Thyroid gland (tissue), 4 donors: ENCODE data around the gene IYD. TPM values are rescaled to one million over a fixed set of nuclear protein-coding genes. Genes with fewer than 3 reads are reported as not detected.

Experiments
- DNase-seq, 2 donors: peaks; one replicate each; pipeline ENCODE4 v3.0.0-alpha.2; 2019
- H3K27ac ChIP-seq, 3 donors: fragments of 200-600 bp; sonication (generic); 1 replicate in 2 of 3; 2 replicates in 1 of 3; pipeline ENCODE4 v1.5.1; 2016 to 2019; ENCODE audit warnings: mild to moderate bottlenecking in 1 of 3, moderate library complexity in 1 of 3
- H3K27me3 ChIP-seq: fragments of 200-600 bp; sonication (generic); one replicate; pipeline ENCODE4 v1.5.1; 2019
- H3K36me3 ChIP-seq, 2 donors: fragments of 200-600 bp; sonication (generic); one replicate each; pipeline ENCODE4 v1.5.1; 2016 to 2019
- H3K4me1 ChIP-seq, 2 donors: fragments of 200-600 bp; sonication (generic); one replicate each; pipeline ENCODE4 v1.5.1; 2017 to 2019
- H3K4me3 ChIP-seq, 3 donors: fragments of 200-600 bp; sonication (generic); replicated peaks in 1 of 3; 1 replicate in 2 of 3; 2 replicates in 1 of 3; pipeline ENCODE4 v1.5.1; 2016; ENCODE audit warnings: mild to moderate bottlenecking in 1 of 3
- H3K9me3 ChIP-seq: fragments of 200-600 bp; sonication (generic); one replicate; pipeline ENCODE4 v1.5.1; 2017
- CTCF ChIP-seq, 6 experiments: fragments of 200-600 bp in 3 of 6; fragments of 450-650 bp in 3 of 6; sonication (generic) in 3 of 6; IDR thresholded peaks; one replicate each; pipeline ENCODE4 v1.5.1; 2016 to 2019; ENCODE audit warnings: antibody characterized with exemption in 6 of 6, mild to moderate bottlenecking in 2 of 6, inconsistent platforms in 1 of 6, moderate library complexity in 1 of 6
- POLR2A ChIP-seq, 2 donors: fragments of 450-650 bp; IDR thresholded peaks; one replicate each; pipeline ENCODE4 v1.6.1; 2017; ENCODE audit warnings: antibody characterized with exemption in 2 of 2, mild to moderate bottlenecking in 2 of 2, moderate library complexity in 1 of 2
- WGBS, 2 donors: methylation state at CpG; one replicate each; pipeline ENCODE4 v1.1.5; 2017; 5-methylcytosine and 5-hydroxymethylcytosine counted together
- intact Hi-C: fragments of 100-400 bp; cut with DNase I; formaldehyde crosslinking; loops from one replicate; pipeline ENCODE4 v1.15.1; 2023
- total RNA-seq, 4 donors: library from RNA; depleted of rRNA; stranded (reverse); fragments of >200 nt; gene quantifications; one replicate each; pipeline ENCODE4 v1.2.3, GENCODE V29; 2016

IYD gene
- total RNA-seq, 4 donors from 2014 or later, result 571 to 1,038 (median 665) TPM

- 10 to 18% methylated on average over 21 to 23 of the region's 23 CpGs for WGBS, 2 donors
- intact Hi-C loops, result loop anchor here (2.0 kb wide), 1 partner anchor 394 kb away; no protein-coding TSS in a partner anchor
These were observed 50.2 kb downstream of the IYD start for GRCh38 chr6:150418827-150419594.

GRCh38 chr6:150420428-150420827, 51.6 kb downstream of the IYD start:
- Histone ChIP-seq H3K4me3 (no peak overlapping the region), H3K4me1 (peaks cover 0 to 3% of the 10 kb centered on the region in 2 donors), H3K36me3 (no peaks in the 10 kb centered on the region), H3K9me3 (no peaks in the 10 kb centered on the region), H3K27me3 (no peaks in the 10 kb centered on the region), H3K27ac (no peak overlapping the region)
- WGBS, 2 donors, result 97 to 100% methylated on average over 2 of the region's 2 CpGs
- DNase-seq, result no peak
- TF ChIP-seq POLR2A (IDR thresholded peaks at IDR 0.05), result no peak
- no peak for TF ChIP-seq CTCF (IDR thresholded peaks at IDR 0.05)
- intact Hi-C loops, result no loop called here

More at GRCh38 chr6:150418827-150419594, 50.2 kb downstream of the IYD start:
- peak overlapping the region; percentile 17 to 78 (median 53) for H3K27ac ChIP-seq
- DNase-seq, result peak; percentile 69 to 74
- no peak for TF ChIP-seq POLR2A (IDR thresholded peaks at IDR 0.05)
- peak; percentile 57 to 75 (median 68) for TF ChIP-seq CTCF (IDR thresholded peaks at IDR 0.05)
- H3K9me3 ChIP-seq, result no peaks in the 10 kb centered on the region
- H3K27me3 ChIP-seq, result no peaks in the 10 kb centered on the region
- H3K4me1 ChIP-seq, result peaks cover 0 to 3% of the 10 kb centered on the region in 2 donors
- peak overlapping the region in 1 of 3 donors; percentile 16 for H3K4me3 ChIP-seq
- H3K36me3 ChIP-seq, result no peaks in the 10 kb centered on the region

- H3K27ac ChIP-seq, result no peak overlapping the region
- no peaks in the 10 kb centered on the region for H3K9me3 ChIP-seq
- no peaks in the 10 kb centered on the region for H3K36me3 ChIP-seq
- no peak for DNase-seq
- intact Hi-C loops, result no loop called here
- no peak overlapping the region for H3K4me3 ChIP-seq
- H3K4me1 ChIP-seq, result peaks cover 0 to 3% of the 10 kb centered on the region in 2 donors
- WGBS, 2 donors, result 79 to 82% methylated on average over 3 of the region's 3 CpGs
- H3K27me3 ChIP-seq, result no peaks in the 10 kb centered on the region
- TF ChIP-seq POLR2A (IDR thresholded peaks at IDR 0.05) (no peak), CTCF (IDR thresholded peaks at IDR 0.05) (no peak)
These were observed 52.1 kb downstream of the IYD start for GRCh38 chr6:150420926-150421325.

- 87 to 100% methylated on average over 4 to 5 of the region's 8 CpGs for WGBS, 2 donors
- H3K27ac ChIP-seq, result no peak overlapping the region
- no peaks in the 10 kb centered on the region for H3K36me3 ChIP-seq
- no peak for TF ChIP-seq POLR2A (IDR thresholded peaks at IDR 0.05)
- no peak for TF ChIP-seq CTCF (IDR thresholded peaks at IDR 0.05)
- intact Hi-C loops, result no loop called here
- H3K4me1 ChIP-seq, result no peaks in the 10 kb centered on the region
- no peaks in the 10 kb centered on the region for H3K27me3 ChIP-seq
- H3K4me3 ChIP-seq, result no peak overlapping the region
- no peak for DNase-seq
- H3K9me3 ChIP-seq, result no peaks in the 10 kb centered on the region
These were observed 56.7 kb downstream of the IYD start for GRCh38 chr6:150425508-150425907.

GRCh38 chr6:150426198-150426597, 57.4 kb downstream of the IYD start:
- H3K27me3 ChIP-seq, result no peaks in the 10 kb centered on the region
- WGBS, 2 donors, result 78 to 87% methylated on average over 8 of the region's 8 CpGs
- intact Hi-C loops, result no loop called here
- no peak for TF ChIP-seq CTCF (IDR thresholded peaks at IDR 0.05)
- TF ChIP-seq POLR2A (IDR thresholded peaks at IDR 0.05), result no peak
- H3K9me3 ChIP-seq, result no peaks in the 10 kb centered on the region
- H3K36me3 ChIP-seq, result no peaks in the 10 kb centered on the region
- no peak overlapping the region for H3K4me3 ChIP-seq
- H3K4me1 ChIP-seq, result no peaks in the 10 kb centered on the region
- DNase-seq, result no peak
- H3K27ac ChIP-seq, result no peak overlapping the region
